H9 (cell line): ENCODE measurements around the gene TXNDC5. TPM values are rescaled to one million over a fixed set of nuclear protein-coding genes. Genes with fewer than 3 reads are reported as not detected.

Experiments used
- DNase-seq: peaks from one replicate; pipeline ENCODE4 v3.0.0-alpha.2; 2017
- H2AFZ ChIP-seq: one replicate; pipeline ENCODE4 v1.6.1; 2013; ENCODE audit warnings: mild to moderate bottlenecking, low read length, control low read depth, moderate library complexity
- H2AK5ac ChIP-seq: 2 replicates; pipeline ENCODE4 v1.6.1; 2013; ENCODE audit warnings: low read length, control low read depth, mixed read lengths; ENCODE audit not compliant: insufficient read length
- H2BK120ac ChIP-seq: one replicate; pipeline ENCODE4 v1.6.1; 2013; ENCODE audit warnings: low read depth, mild to moderate bottlenecking, low read length, control low read depth, inconsistent platforms; ENCODE audit not compliant: poor library complexity, severe bottlenecking
- H2BK12ac ChIP-seq: 2 replicates; pipeline ENCODE4 v1.6.1; 2013; ENCODE audit warnings: low read length, control low read depth, mixed read lengths, low read depth; ENCODE audit not compliant: insufficient read length
- H2BK15ac ChIP-seq: 2 replicates; pipeline ENCODE4 v1.6.1; 2013; ENCODE audit warnings: low read depth, low read length, control low read depth
- H2BK20ac ChIP-seq: one replicate; pipeline ENCODE4 v1.6.1; 2013; ENCODE audit warnings: low read depth, mild to moderate bottlenecking, low read length, control low read depth, inconsistent platforms; ENCODE audit not compliant: poor library complexity, severe bottlenecking
- H2BK5ac ChIP-seq: 2 replicates; pipeline ENCODE4 v1.6.1; 2013; ENCODE audit warnings: low read length, control low read depth, mixed read lengths; ENCODE audit not compliant: insufficient read length
- H3K14ac ChIP-seq: 2 replicates; pipeline ENCODE4 v1.6.1; 2013; ENCODE audit warnings: low read length, control low read depth; ENCODE audit not compliant: insufficient read depth
- H3K18ac ChIP-seq: 2 replicates; pipeline ENCODE4 v1.6.1; 2013; ENCODE audit warnings: low read depth, mild to moderate bottlenecking, mixed read lengths, low read length, control low read depth; ENCODE audit not compliant: insufficient read length
- H3K23ac ChIP-seq: 2 replicates; pipeline ENCODE4 v1.6.1; 2013; ENCODE audit warnings: low read length, control low read depth, mixed read lengths, low read depth; ENCODE audit not compliant: insufficient read length
- H3K23me2 ChIP-seq: 2 replicates; pipeline ENCODE4 v1.6.1; 2013; ENCODE audit warnings: low read depth, mild to moderate bottlenecking, mixed read lengths, low read length, control low read depth; ENCODE audit not compliant: insufficient read length, poor library complexity, severe bottlenecking
- H3K27ac ChIP-seq: 2 replicates; pipeline ENCODE4 v1.5.1; 2013; ENCODE audit warnings: low read length, control low read depth, mixed read lengths, low read depth; ENCODE audit not compliant: insufficient read length
- H3K27me3 ChIP-seq: 2 replicates; pipeline ENCODE4 v1.6.1; 2013; ENCODE audit warnings: low read length, control low read depth, inconsistent platforms; ENCODE audit not compliant: insufficient read depth
- H3K4ac ChIP-seq: 2 replicates; pipeline ENCODE4 v1.6.1; 2013; ENCODE audit warnings: low read depth, mild to moderate bottlenecking, control low read depth, inconsistent platforms, low read length, moderate library complexity
- H3K4me1 ChIP-seq: 2 replicates; pipeline ENCODE4 v1.6.1; 2013; ENCODE audit warnings: low read length, control low read depth, inconsistent platforms; ENCODE audit not compliant: insufficient read depth
- H3K4me2 ChIP-seq: 2 replicates; pipeline ENCODE4 v1.6.1; 2013; ENCODE audit warnings: low read length, control low read depth, mixed read lengths; ENCODE audit not compliant: insufficient read length, insufficient read depth
- H3K56ac ChIP-seq: 2 replicates; pipeline ENCODE4 v1.6.1; 2013; ENCODE audit warnings: low read depth, mild to moderate bottlenecking, mixed read lengths, low read length, control low read depth; ENCODE audit not compliant: insufficient read length
- H3K79me1 ChIP-seq: 2 replicates; pipeline ENCODE4 v1.6.1; 2013; ENCODE audit warnings: low read depth, mild to moderate bottlenecking, moderate library complexity, low read length, control low read depth, inconsistent platforms; ENCODE audit not compliant: insufficient read depth, poor library complexity, severe bottlenecking
- H3K79me2 ChIP-seq: 2 replicates; pipeline ENCODE4 v1.6.1; 2013; ENCODE audit warnings: low read length, control low read depth, inconsistent platforms; ENCODE audit not compliant: insufficient read depth
- H3K9ac ChIP-seq: 2 replicates; pipeline ENCODE4 v1.6.1; 2013; ENCODE audit warnings: low read length, control low read depth, mixed read lengths; ENCODE audit not compliant: insufficient read length; ENCODE audit errors: extremely low read depth
- H3K9me3 ChIP-seq: one replicate; pipeline ENCODE4 v1.6.1; 2013; ENCODE audit warnings: low read depth, low read length, inconsistent platforms; ENCODE audit not compliant: control insufficient read depth
- H3T11ph ChIP-seq: one replicate; pipeline ENCODE4 v1.6.1; 2013; ENCODE audit warnings: mild to moderate bottlenecking, low read length, control low read depth, inconsistent platforms
- H4K20me1 ChIP-seq: one replicate; pipeline ENCODE4 v1.6.1; 2013; ENCODE audit not compliant: control insufficient read depth, insufficient read length, insufficient read depth
- H4K5ac ChIP-seq: 2 replicates; pipeline ENCODE4 v1.6.1; 2013; ENCODE audit warnings: low read depth, mild to moderate bottlenecking, mixed read lengths, low read length, control low read depth; ENCODE audit not compliant: insufficient read length
- H4K8ac ChIP-seq: replicated peaks from 2 replicates; pipeline ENCODE4 v1.6.1; 2013; ENCODE audit warnings: low read length, control low read depth, mixed read lengths, low read depth; ENCODE audit not compliant: insufficient read length
- H4K91ac ChIP-seq: 2 replicates; pipeline ENCODE4 v1.6.1; 2013; ENCODE audit warnings: low read depth, mild to moderate bottlenecking, moderate library complexity, mixed read lengths, low read length, control low read depth; ENCODE audit not compliant: insufficient read length
- H3K27ac Mint-ChIP-seq, 3 experiments: 2 replicates in 2 of 3; 3 replicates in 1 of 3; pipeline ENCODE4 v1.8.0; 2020 to 2021; ENCODE audit warnings: mixed read lengths in 3 of 3, mild to moderate bottlenecking in 1 of 3, moderate library complexity in 1 of 3
- H3K27me3 Mint-ChIP-seq: 2 replicates; pipeline ENCODE4 v1.8.0; 2021; ENCODE audit warnings: low read depth, mild to moderate bottlenecking, moderate library complexity, mixed read lengths
- H3K36me3 Mint-ChIP-seq, 3 experiments: 2 replicates in 2 of 3; 3 replicates in 1 of 3; pipeline ENCODE4 v1.8.0; 2020 to 2021; ENCODE audit warnings: low read depth in 3 of 3, mixed read lengths in 3 of 3; ENCODE audit not compliant: insufficient read depth in 1 of 3
- H3K4me1 Mint-ChIP-seq, 2 experiments: 2 replicates each; pipeline ENCODE4 v1.8.0; 2020; ENCODE audit warnings: mixed read lengths in 2 of 2
- H3K4me3 Mint-ChIP-seq, 2 experiments: 2 replicates in 1 of 2; 3 replicates in 1 of 2; pipeline ENCODE4 v1.8.0; 2020 to 2021; ENCODE audit warnings: mild to moderate bottlenecking in 2 of 2, mixed read lengths in 2 of 2, moderate library complexity in 1 of 2
- H3K9me3 Mint-ChIP-seq, 2 experiments: 2 replicates in 1 of 2; 3 replicates in 1 of 2; pipeline ENCODE4 v1.8.0; 2020; ENCODE audit warnings: mild to moderate bottlenecking in 2 of 2, mixed read lengths in 2 of 2, moderate library complexity in 1 of 2
- WGBS: extraction: QIAGEN DNeasy Blood & Tissue Kit; methylation state at CpG from one replicate; pipeline ENCODE4 v1.1.7; 2013; ENCODE audit warnings: missing lambda C conversion rate, low lambda C conversion rate, mixed read lengths; ENCODE audit not compliant: insufficient read length; ENCODE audit errors: extremely low coverage; 5-methylcytosine and 5-hydroxymethylcytosine counted together
- total RNA-seq: library from RNA; stranded (reverse); gene quantifications from 2 replicates; pipeline ENCODE4 v1.2.1, GENCODE V29; 2021
- TF ChIP-seq, protein P1 (sequence below): fragments of 200-600 bp; sonication (generic); conservative IDR thresholded peaks from 3 replicates; pipeline ENCODE4 v1.8.0; 2021; ENCODE audit warnings: antibody characterized with exemption, mild to moderate bottlenecking

The TXNDC5 gene
- total RNA-seq, 1 experiment from 2014 or later, result 130 TPM

DNA sequence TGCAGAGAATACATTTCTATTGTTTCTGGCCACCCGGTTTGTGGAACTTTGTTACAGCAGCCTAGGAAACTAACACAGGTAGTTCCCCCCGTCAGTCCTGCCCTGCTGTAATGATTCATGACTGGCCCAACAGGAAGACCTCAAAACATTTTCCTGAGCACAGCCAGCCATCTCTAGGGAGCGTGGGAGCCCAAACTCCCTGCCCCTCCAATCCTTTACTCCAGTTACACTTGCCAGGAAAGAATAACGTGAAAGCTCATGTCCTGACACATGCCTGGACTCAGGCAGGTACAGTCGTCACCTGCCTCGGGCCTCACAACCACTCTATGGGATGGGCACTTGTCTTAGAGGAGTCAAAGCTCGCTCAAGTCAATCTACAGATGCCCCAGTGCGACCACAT, 8.4 kb downstream of the TXNDC5 start:
- Histone ChIP-seq H3K18ac (no peak overlapping the region), H3K79me2 (peaks cover 8% of the 10 kb centered on the region; the same call in 1 of the 2 replicates), H3K9ac (no peak overlapping the region), H4K5ac (no peak overlapping the region), H4K20me1 (no peaks in the 10 kb centered on the region), H3K79me1 (no peaks in the 10 kb centered on the region), H2BK5ac (no peak overlapping the region), H3K4me1 (no peaks in the 10 kb centered on the region), H3K4me2 (no peak overlapping the region), H3K23me2 (no peaks in the 10 kb centered on the region), H4K91ac (no peak overlapping the region), H2AFZ (no peak overlapping the region), H2BK120ac (no peak overlapping the region), H3K56ac (no peak overlapping the region), H3K27ac (no peak overlapping the region), H3K14ac (no peak overlapping the region), H3K9me3 (no peaks in the 10 kb centered on the region), H2BK15ac (no peak overlapping the region), H2BK12ac (no peak overlapping the region), H4K8ac (no peak overlapping the region), H2AK5ac (no peak overlapping the region), H3K23ac (no peak overlapping the region), H3K27me3 (no peaks in the 10 kb centered on the region), H2BK20ac (no peak overlapping the region), H3K4ac (no peak overlapping the region), H3T11ph (no peak overlapping the region)
- no peak for DNase-seq
- Mint-ChIP-seq H3K27me3 (no peaks in the 10 kb centered on the region), H3K4me1 (no peaks in the 10 kb centered on the region), H3K36me3 (peaks cover 47 to 78% (median 75%) of the 10 kb centered on the region in 3 experiments; a peak in 6 of 7 replicates), H3K27ac (no peak overlapping the region), H3K9me3 (no peaks in the 10 kb centered on the region), H3K4me3 (no peak overlapping the region)
- TF ChIP-seq, protein P1, sequence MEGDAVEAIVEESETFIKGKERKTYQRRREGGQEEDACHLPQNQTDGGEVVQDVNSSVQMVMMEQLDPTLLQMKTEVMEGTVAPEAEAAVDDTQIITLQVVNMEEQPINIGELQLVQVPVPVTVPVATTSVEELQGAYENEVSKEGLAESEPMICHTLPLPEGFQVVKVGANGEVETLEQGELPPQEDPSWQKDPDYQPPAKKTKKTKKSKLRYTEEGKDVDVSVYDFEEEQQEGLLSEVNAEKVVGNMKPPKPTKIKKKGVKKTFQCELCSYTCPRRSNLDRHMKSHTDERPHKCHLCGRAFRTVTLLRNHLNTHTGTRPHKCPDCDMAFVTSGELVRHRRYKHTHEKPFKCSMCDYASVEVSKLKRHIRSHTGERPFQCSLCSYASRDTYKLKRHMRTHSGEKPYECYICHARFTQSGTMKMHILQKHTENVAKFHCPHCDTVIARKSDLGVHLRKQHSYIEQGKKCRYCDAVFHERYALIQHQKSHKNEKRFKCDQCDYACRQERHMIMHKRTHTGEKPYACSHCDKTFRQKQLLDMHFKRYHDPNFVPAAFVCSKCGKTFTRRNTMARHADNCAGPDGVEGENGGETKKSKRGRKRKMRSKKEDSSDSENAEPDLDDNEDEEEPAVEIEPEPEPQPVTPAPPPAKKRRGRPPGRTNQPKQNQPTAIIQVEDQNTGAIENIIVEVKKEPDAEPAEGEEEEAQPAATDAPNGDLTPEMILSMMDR, result no peak
- WGBS, result no CpG with 5 or more reads among the region's 8 CpGs
